HepG2 (cell line): ENCODE measurements around the gene DDX43. TPM values are rescaled to one million over a fixed set of nuclear protein-coding genes. Genes with fewer than 3 reads are reported as not detected.

Experiments used
- DMAP1 ChIP-seq: IDR thresholded peaks from 2 replicates; pipeline ENCODE4 v1.6.1; 2016
- DNMT3B ChIP-seq: conservative IDR thresholded peaks from 2 replicates; pipeline ENCODE4 v1.6.1; 2016; ENCODE audit warnings: missing biosample characterization, control low read depth
- ERF ChIP-seq: IDR thresholded peaks from 2 replicates; pipeline ENCODE4 v1.6.1; 2018; ENCODE audit warnings: missing biosample characterization, missing genetic modification reagents
- FOXC1 ChIP-seq: sonication (generic); formaldehyde crosslinking; IDR thresholded peaks from 2 replicates; pipeline ENCODE4 v1.8.0; 2022; ENCODE audit warnings: mild to moderate bottlenecking, missing genetic modification reagents, borderline replicate concordance
- GATAD2A ChIP-seq: IDR thresholded peaks from 2 replicates; pipeline ENCODE4 v1.6.1; 2016
- JARID2 ChIP-seq: sonication (generic); formaldehyde crosslinking; IDR thresholded peaks from 2 replicates; pipeline ENCODE4 v1.8.1; 2023; ENCODE audit warnings: missing genetic modification reagents, inconsistent platforms; ENCODE audit not compliant: insufficient replicate concordance
- KMT2B ChIP-seq: IDR thresholded peaks from 2 replicates; pipeline ENCODE4 v1.6.1; 2016; ENCODE audit warnings: missing genetic modification reagents, missing compliant biosample characterization
- MED1 ChIP-seq: sonication (generic); formaldehyde crosslinking; IDR thresholded peaks from 2 replicates; pipeline ENCODE4 v1.4.0; 2020; ENCODE audit warnings: missing genetic modification reagents
- MTF2 ChIP-seq: sonication (generic); formaldehyde crosslinking; IDR thresholded peaks from 2 replicates; pipeline ENCODE4 v1.5.0; 2020; ENCODE audit warnings: missing genetic modification reagents, borderline replicate concordance
- PHF20 ChIP-seq: sonication (generic); formaldehyde crosslinking; IDR thresholded peaks from 2 replicates; pipeline ENCODE4 v1.5.0; 2020; ENCODE audit warnings: mild to moderate bottlenecking, missing genetic modification reagents
- POLR2AphosphoS5 ChIP-seq: IDR thresholded peaks from 2 replicates; pipeline ENCODE4 v1.6.1; 2012; ENCODE audit warnings: low read depth, low read length
- RBFOX2 ChIP-seq: fragments of 200-400 bp; formaldehyde crosslinking; IDR thresholded peaks from 2 replicates; pipeline ENCODE4 v1.6.1; 2017; ENCODE audit warnings: low read depth, mild to moderate bottlenecking, low read length
- YY1 ChIP-seq: IDR thresholded peaks from 2 replicates; pipeline ENCODE4 v1.6.1; 2011; ENCODE audit warnings: low read length, low read depth, moderate library complexity, mild to moderate bottlenecking; ENCODE audit not compliant: insufficient read depth, insufficient replicate concordance
- ZKSCAN8 ChIP-seq: IDR thresholded peaks from 2 replicates; pipeline ENCODE4 v1.6.1; 2016; ENCODE audit warnings: borderline replicate concordance, missing genetic modification reagents, missing compliant biosample characterization
- ZNF12 ChIP-seq: sonication (generic); formaldehyde crosslinking; IDR thresholded peaks from 2 replicates; pipeline ENCODE4 v1.5.0; 2020; ENCODE audit warnings: missing genetic modification reagents
- ZNF124 ChIP-seq: sonication (generic); formaldehyde crosslinking; IDR thresholded peaks from 2 replicates; pipeline ENCODE4 v1.4.0; 2020; ENCODE audit warnings: missing genetic modification reagents
- ZNF558 ChIP-seq: sonication (generic); formaldehyde crosslinking; IDR thresholded peaks from 2 replicates; pipeline ENCODE4 v1.9.0; 2022; ENCODE audit warnings: mild to moderate bottlenecking, missing genetic modification reagents, borderline replicate concordance
- ZNF569 ChIP-seq: sonication (generic); formaldehyde crosslinking; IDR thresholded peaks from 2 replicates; pipeline ENCODE4 v1.5.0; 2020; ENCODE audit warnings: mild to moderate bottlenecking, missing genetic modification reagents, moderate library complexity, borderline replicate concordance
- ZNF709 ChIP-seq: sonication (generic); formaldehyde crosslinking; IDR thresholded peaks from 2 replicates; pipeline ENCODE4 v1.5.0; 2020; ENCODE audit warnings: mild to moderate bottlenecking, missing genetic modification reagents
- polyA plus RNA-seq, 8 experiments: library from polyadenylated mRNA; depleted of rRNA in 3 of 8; stranded (reverse) in 7 of 8; unstranded in 1 of 8; fragments of >200 nt; fragmentation: Illumina TruSeq in 4 of 8; extraction: Trizol in 4 of 8; gene quantifications; 2 replicates each; pipeline versions ENCODE4 v1.2.1 to v1.2.3, GENCODE V29; 2011 to 2016; ENCODE audit warnings: low read depth in 4 of 8, missing spikeins in 1 of 8, mixed read lengths in 1 of 8; ENCODE audit not compliant: insufficient read depth in 1 of 8
- total RNA-seq, 5 experiments: library from RNA; depleted of rRNA; stranded (reverse); fragments of >200 nt; fragmentation: Illumina TruSeq; extraction: Trizol; gene quantifications; 2 replicates each; pipeline ENCODE4 v1.2.3, GENCODE V29; 2016; ENCODE audit warnings: low read depth in 1 of 5
- TF ChIP-seq, protein P1 (sequence below): sonication (generic); formaldehyde crosslinking; conservative IDR thresholded peaks from 2 replicates; pipeline ENCODE4 v1.5.0; 2020; ENCODE audit warnings: missing genetic modification reagents
- TF ChIP-seq, protein P2 (sequence below): conservative IDR thresholded peaks from 2 replicates; pipeline ENCODE4 v1.6.1; 2018; ENCODE audit warnings: missing genetic modification reagents
- TF ChIP-seq, protein P3 (sequence below): sonication (generic); formaldehyde crosslinking; IDR thresholded peaks from 2 replicates; pipeline ENCODE4 v1.8.0; 2022; ENCODE audit warnings: mild to moderate bottlenecking, missing genetic modification reagents, moderate library complexity
- TF ChIP-seq, protein P4 (sequence below): sonication (generic); formaldehyde crosslinking; IDR thresholded peaks from 2 replicates; pipeline ENCODE4 v1.9.0; 2022; ENCODE audit warnings: missing genetic modification reagents, mild to moderate bottlenecking, borderline replicate concordance

Gene DDX43
- total and polyA plus RNA-seq, 2 of the 13 experiments (the other 11 are each of a cell fraction or from before 2014, with no cell fraction given), result not detected

GRCh38 chr6:73461537-73462350 is 67.1 kb downstream of the DDX43 start, which contains the start of gene MTO1 (continued):
- no peak for TF ChIP-seq ZNF569
- peak; percentile 82 for TF ChIP-seq RBFOX2
- 0 out of 2 replicates have a peak, but pooled peaks have one; percentile 8 for TF ChIP-seq ZNF709 (CRISPR knock-in tag)
- TF ChIP-seq, protein P1, sequence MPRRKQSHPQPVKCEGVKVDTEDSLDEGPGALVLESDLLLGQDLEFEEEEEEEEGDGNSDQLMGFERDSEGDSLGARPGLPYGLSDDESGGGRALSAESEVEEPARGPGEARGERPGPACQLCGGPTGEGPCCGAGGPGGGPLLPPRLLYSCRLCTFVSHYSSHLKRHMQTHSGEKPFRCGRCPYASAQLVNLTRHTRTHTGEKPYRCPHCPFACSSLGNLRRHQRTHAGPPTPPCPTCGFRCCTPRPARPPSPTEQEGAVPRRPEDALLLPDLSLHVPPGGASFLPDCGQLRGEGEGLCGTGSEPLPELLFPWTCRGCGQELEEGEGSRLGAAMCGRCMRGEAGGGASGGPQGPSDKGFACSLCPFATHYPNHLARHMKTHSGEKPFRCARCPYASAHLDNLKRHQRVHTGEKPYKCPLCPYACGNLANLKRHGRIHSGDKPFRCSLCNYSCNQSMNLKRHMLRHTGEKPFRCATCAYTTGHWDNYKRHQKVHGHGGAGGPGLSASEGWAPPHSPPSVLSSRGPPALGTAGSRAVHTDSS (CRISPR knock-in tag), result no peak
- TF ChIP-seq ZNF558, result peak; percentile 73; the same call in 1 of the 2 replicates
- peak; percentile 67 for TF ChIP-seq FOXC1 (CRISPR knock-in tag)
- TF ChIP-seq GATAD2A (CRISPR knock-in tag), result peak; percentile 57
- TF ChIP-seq, protein P2, sequence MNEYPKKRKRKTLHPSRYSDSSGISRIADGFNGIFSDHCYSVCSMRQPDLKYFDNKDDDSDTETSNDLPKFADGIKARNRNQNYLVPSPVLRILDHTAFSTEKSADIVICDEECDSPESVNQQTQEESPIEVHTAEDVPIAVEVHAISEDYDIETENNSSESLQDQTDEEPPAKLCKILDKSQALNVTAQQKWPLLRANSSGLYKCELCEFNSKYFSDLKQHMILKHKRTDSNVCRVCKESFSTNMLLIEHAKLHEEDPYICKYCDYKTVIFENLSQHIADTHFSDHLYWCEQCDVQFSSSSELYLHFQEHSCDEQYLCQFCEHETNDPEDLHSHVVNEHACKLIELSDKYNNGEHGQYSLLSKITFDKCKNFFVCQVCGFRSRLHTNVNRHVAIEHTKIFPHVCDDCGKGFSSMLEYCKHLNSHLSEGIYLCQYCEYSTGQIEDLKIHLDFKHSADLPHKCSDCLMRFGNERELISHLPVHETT (CRISPR knock-in tag), result no peak
- TF ChIP-seq MTF2, result 0 out of 2 replicates have a peak, but pooled peaks have one; percentile 27
- TF ChIP-seq MED1 (CRISPR knock-in tag), result peak; percentile 59
- TF ChIP-seq, protein P3, sequence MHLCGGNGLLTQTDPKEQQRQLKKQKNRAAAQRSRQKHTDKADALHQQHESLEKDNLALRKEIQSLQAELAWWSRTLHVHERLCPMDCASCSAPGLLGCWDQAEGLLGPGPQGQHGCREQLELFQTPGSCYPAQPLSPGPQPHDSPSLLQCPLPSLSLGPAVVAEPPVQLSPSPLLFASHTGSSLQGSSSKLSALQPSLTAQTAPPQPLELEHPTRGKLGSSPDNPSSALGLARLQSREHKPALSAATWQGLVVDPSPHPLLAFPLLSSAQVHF (CRISPR knock-in tag), result peak; percentile 60; the same call in 1 of the 2 replicates
- no peak for TF ChIP-seq JARID2 (CRISPR knock-in tag)
- TF ChIP-seq DMAP1, result peak; percentile 86
- TF ChIP-seq YY1, result peak; percentile 97
- no peak for TF ChIP-seq DNMT3B (CRISPR knock-in tag)
- TF ChIP-seq POLR2AphosphoS5, result peak; percentile 90
- TF ChIP-seq, protein P4, sequence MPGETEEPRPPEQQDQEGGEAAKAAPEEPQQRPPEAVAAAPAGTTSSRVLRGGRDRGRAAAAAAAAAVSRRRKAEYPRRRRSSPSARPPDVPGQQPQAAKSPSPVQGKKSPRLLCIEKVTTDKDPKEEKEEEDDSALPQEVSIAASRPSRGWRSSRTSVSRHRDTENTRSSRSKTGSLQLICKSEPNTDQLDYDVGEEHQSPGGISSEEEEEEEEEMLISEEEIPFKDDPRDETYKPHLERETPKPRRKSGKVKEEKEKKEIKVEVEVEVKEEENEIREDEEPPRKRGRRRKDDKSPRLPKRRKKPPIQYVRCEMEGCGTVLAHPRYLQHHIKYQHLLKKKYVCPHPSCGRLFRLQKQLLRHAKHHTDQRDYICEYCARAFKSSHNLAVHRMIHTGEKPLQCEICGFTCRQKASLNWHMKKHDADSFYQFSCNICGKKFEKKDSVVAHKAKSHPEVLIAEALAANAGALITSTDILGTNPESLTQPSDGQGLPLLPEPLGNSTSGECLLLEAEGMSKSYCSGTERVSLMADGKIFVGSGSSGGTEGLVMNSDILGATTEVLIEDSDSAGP, result peak; percentile 83; the same call in 1 of the 2 replicates
- TF ChIP-seq ZKSCAN8, result peak; percentile 25; the same call in 1 of the 2 replicates
- peak; percentile 61; the same call in 1 of the 2 replicates for TF ChIP-seq ERF (CRISPR knock-in tag)
- TF ChIP-seq KMT2B (CRISPR knock-in tag), result peak; percentile 84
- TF ChIP-seq ZNF124 (CRISPR knock-in tag), result peak; percentile 84
- TF ChIP-seq PHF20 (CRISPR knock-in tag), result peak; percentile 80
- TF ChIP-seq ZNF12 (CRISPR knock-in tag), result 0 out of 2 replicates have a peak, but pooled peaks have one; percentile 61
